ENCODE data around the gene DGKI.

Gene DGKI

GRCh38 chr7:137871170-137871915, 24.6 kb upstream of the DGKI start:
- H3K4me3 ChIP-seq (ENCODE audit: control insufficient read depth, low read depth, low read length), result no peak overlapping the region
- peak; percentile 49 for DNase-seq (ENCODE audit: low read depth)
- TF ChIP-seq, protein P1, sequence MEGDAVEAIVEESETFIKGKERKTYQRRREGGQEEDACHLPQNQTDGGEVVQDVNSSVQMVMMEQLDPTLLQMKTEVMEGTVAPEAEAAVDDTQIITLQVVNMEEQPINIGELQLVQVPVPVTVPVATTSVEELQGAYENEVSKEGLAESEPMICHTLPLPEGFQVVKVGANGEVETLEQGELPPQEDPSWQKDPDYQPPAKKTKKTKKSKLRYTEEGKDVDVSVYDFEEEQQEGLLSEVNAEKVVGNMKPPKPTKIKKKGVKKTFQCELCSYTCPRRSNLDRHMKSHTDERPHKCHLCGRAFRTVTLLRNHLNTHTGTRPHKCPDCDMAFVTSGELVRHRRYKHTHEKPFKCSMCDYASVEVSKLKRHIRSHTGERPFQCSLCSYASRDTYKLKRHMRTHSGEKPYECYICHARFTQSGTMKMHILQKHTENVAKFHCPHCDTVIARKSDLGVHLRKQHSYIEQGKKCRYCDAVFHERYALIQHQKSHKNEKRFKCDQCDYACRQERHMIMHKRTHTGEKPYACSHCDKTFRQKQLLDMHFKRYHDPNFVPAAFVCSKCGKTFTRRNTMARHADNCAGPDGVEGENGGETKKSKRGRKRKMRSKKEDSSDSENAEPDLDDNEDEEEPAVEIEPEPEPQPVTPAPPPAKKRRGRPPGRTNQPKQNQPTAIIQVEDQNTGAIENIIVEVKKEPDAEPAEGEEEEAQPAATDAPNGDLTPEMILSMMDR (conservative IDR thresholded peaks at IDR 0.05; ENCODE audit: control insufficient read depth, insufficient read depth, low read depth, low read length), result no peak

DNA sequence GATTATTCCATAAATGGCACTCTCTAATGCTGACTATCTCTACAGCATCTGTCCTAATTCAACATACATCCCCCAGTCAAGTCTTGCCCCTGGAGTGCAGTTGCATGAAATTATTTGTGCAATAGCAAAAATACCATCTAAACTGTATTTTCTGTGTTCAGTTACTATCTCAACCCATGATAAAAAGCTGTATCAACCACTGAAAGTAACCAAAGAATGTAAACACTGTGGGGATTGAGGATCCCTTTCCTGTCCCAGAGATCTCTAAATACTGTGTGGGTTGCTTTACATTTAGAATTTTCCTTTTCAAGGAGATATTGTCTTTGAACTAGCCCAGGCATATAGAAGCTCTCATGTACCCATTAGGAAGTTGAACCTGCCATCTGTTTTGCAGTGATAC, 23.9 kb upstream of the DGKI start:
- DNase-seq (ENCODE audit: low read depth), result no peak
- TF ChIP-seq, protein P1 (conservative IDR thresholded peaks at IDR 0.05; ENCODE audit: control insufficient read depth, insufficient read depth, low read depth, low read length), result no peak
- no peak overlapping the region for H3K4me3 ChIP-seq (ENCODE audit: control insufficient read depth, low read depth, low read length)

DNA sequence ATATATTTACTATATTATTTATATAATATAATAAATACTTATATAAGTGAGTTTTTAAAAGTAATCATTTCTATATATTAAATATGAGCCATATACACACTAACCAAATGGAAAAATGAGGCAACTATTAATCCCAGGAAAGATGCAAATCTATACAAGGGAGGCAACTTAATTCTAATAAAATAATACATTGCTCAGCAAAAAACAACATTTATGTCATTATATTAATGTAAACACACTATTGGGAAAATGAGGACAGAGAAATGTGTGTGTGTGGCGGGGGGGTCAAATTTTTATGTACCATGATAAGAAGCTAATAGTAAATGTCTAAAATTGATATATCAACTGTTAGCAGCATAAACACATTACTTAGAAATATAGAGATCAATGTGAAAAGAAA, 23.3 kb upstream of the DGKI start:
- no peak for DNase-seq (ENCODE audit: low read depth)
- H3K4me3 ChIP-seq (ENCODE audit: control insufficient read depth, low read depth, low read length), result no peak overlapping the region
- TF ChIP-seq, protein P1 (conservative IDR thresholded peaks at IDR 0.05; ENCODE audit: control insufficient read depth, insufficient read depth, low read depth, low read length), result no peak

GRCh38 chr7:137869260-137869659, 22.5 kb upstream of the DGKI start:
- DNase-seq (ENCODE audit: low read depth), result no peak
- H3K4me3 ChIP-seq (ENCODE audit: control insufficient read depth, low read depth, low read length), result no peak overlapping the region
- TF ChIP-seq, protein P1 (conservative IDR thresholded peaks at IDR 0.05; ENCODE audit: control insufficient read depth, insufficient read depth, low read depth, low read length), result no peak

DNA sequence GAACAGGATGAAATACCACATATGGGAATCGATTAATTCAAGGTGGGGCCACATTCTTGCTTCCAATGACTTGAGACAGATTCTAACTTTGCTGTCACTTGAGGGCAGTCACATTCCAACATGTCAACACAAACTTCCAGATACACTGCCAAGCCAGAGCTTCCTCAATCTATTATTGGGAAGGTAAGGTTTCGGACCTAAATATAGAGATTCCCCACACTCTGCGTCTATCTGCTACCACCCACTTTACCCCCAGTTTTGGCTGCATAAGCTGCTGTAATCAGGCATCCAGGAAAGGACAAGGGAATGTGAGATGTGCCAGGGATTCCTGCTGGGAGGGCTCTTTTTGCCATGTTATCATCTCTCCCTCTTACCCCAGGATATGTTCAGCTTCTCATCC, 20.5 kb upstream of the DGKI start:
- TF ChIP-seq, protein P1 (conservative IDR thresholded peaks at IDR 0.05; ENCODE audit: control insufficient read depth, insufficient read depth, low read depth, low read length), result no peak
- no peak overlapping the region for H3K4me3 ChIP-seq (ENCODE audit: control insufficient read depth, low read depth, low read length)
- DNase-seq (ENCODE audit: low read depth), result no peak

- TF ChIP-seq, protein P1 (conservative IDR thresholded peaks at IDR 0.05; ENCODE audit: control insufficient read depth, insufficient read depth, low read depth, low read length), result no peak
- no peak for DNase-seq (ENCODE audit: low read depth)
- no peak overlapping the region for H3K4me3 ChIP-seq (ENCODE audit: control insufficient read depth, low read depth, low read length)
Measured at GRCh38 chr7:137865764-137866163, 19.0 kb upstream of the DGKI start.
